SK-N-SH (cell line): ENCODE results near the gene DCHS1. TPM values are rescaled to one million over a fixed set of nuclear protein-coding genes. Genes with fewer than 3 reads are reported as not detected.

ENCODE experiments used
- CTCF ChIA-PET: fragments of 300-600, 350-600 bp; formaldehyde crosslinking; extraction: SDS; loops from one replicate; lab custom pipeline; 2021; lab: Yijun Ruan, JAX
- POLR2A ChIA-PET: fragments of 350-600 bp; sonication (Branson Sonifier 250); formaldehyde crosslinking; extraction: SDS; loops from one replicate; lab custom pipeline; 2020; ENCODE audit warnings: antibody characterized with exemption, inconsistent platforms; lab: Yijun Ruan, JAX
- DNase-seq: peaks from one replicate; pipeline ENCODE4 v3.0.0; 2012
- H2AFZ ChIP-seq: fragments of 200-600 bp; sonication (generic); 2 replicates; pipeline ENCODE4 v1.8.1; 2016; ENCODE audit warnings: antibody characterized with exemption, mild to moderate bottlenecking, low read depth
- H3F3A ChIP-seq: fragments of 200-600 bp; sonication (generic); replicated peaks from 2 replicates; pipeline ENCODE3; 2016; ENCODE audit warnings: antibody characterized with exemption, mild to moderate bottlenecking; ENCODE audit not compliant: insufficient read depth
- H3K27ac ChIP-seq, 2 experiments: fragments of 200-500 bp in 1 of 2; fragments of 200-600 bp in 1 of 2; sonication (Bioruptor generic) in 1 of 2; sonication (generic), shearing (Covaris generic) in 1 of 2; 2 replicates each; pipeline versions ENCODE4 v1.5.1 to v1.6.1; 2014 to 2016; ENCODE audit warnings: low read depth in 2 of 2, inconsistent platforms in 1 of 2, low read length in 1 of 2, mild to moderate bottlenecking in 1 of 2, mixed read lengths in 1 of 2
- H3K27me3 ChIP-seq: fragments of 200-600 bp; sonication (generic), shearing (Covaris generic); 2 replicates; pipeline ENCODE4 v1.6.1; 2016; ENCODE audit warnings: mixed run types; ENCODE audit not compliant: insufficient read depth
- H3K36me3 ChIP-seq, 2 experiments: fragments of 200-500 bp in 1 of 2; fragments of 200-600 bp in 1 of 2; sonication (Bioruptor generic) in 1 of 2; sonication (generic) in 1 of 2; replicated peaks in 1 of 2; 2 replicates each; pipeline versions ENCODE3 to v1.5.1; 2014 to 2016; ENCODE audit warnings: low read length in 1 of 2, mild to moderate bottlenecking in 1 of 2; ENCODE audit not compliant: insufficient read depth in 2 of 2, control insufficient read depth in 1 of 2
- H3K4me1 ChIP-seq, 2 experiments: fragments of 200-500 bp in 1 of 2; fragments of 200-600 bp in 1 of 2; sonication (Bioruptor generic) in 1 of 2; sonication (generic), shearing (Covaris generic) in 1 of 2; 2 replicates each; pipeline versions ENCODE4 v1.5.1 to v1.6.1; 2014 to 2016; ENCODE audit warnings: low read depth in 1 of 2, low read length in 1 of 2, mixed run types in 1 of 2; ENCODE audit not compliant: insufficient read depth in 2 of 2, control insufficient read depth in 1 of 2
- H3K4me2 ChIP-seq: fragments of 200-600 bp; sonication (generic), shearing (Covaris generic); 2 replicates; pipeline ENCODE4 v1.6.1; 2017; ENCODE audit warnings: mixed run types
- H3K4me3 ChIP-seq, 2 experiments: fragments of 200-500 bp in 1 of 2; fragments of 200-600 bp in 1 of 2; sonication (Bioruptor generic) in 1 of 2; sonication (generic), shearing (Covaris generic) in 1 of 2; 2 replicates each; pipeline versions ENCODE4 v1.5.1 to v1.8.1; 2014 to 2016; ENCODE audit warnings: low read depth in 2 of 2, inconsistent platforms in 1 of 2, low read length in 1 of 2, mild to moderate bottlenecking in 1 of 2, mixed read lengths in 1 of 2, moderate library complexity in 1 of 2
- H3K79me2 ChIP-seq: fragments of 200-600 bp; sonication (generic); 2 replicates; pipeline ENCODE4 v1.8.1; 2017; ENCODE audit warnings: mild to moderate bottlenecking; ENCODE audit not compliant: insufficient read depth
- H3K9ac ChIP-seq: fragments of 200-600 bp; sonication (generic); 2 replicates; pipeline ENCODE4 v1.6.1; 2017; ENCODE audit warnings: mixed run types
- H3K9me2 ChIP-seq: fragments of 200-600 bp; sonication (generic); 2 replicates; pipeline ENCODE4 v1.6.1; 2017; ENCODE audit warnings: mixed run types
- H3K9me3 ChIP-seq: fragments of 200-600 bp; sonication (generic); 2 replicates; pipeline ENCODE4 v1.6.1; 2017; ENCODE audit warnings: mixed run types, mild to moderate bottlenecking, moderate library complexity
- H4K20me1 ChIP-seq: fragments of 200-600 bp; sonication (generic); 2 replicates; pipeline ENCODE4 v1.6.1; 2017; ENCODE audit warnings: mild to moderate bottlenecking, mixed run types; ENCODE audit not compliant: insufficient read depth
- CHD2 ChIP-seq: fragments of 150-350 bp; IDR thresholded peaks from 2 replicates; pipeline ENCODE4 v1.6.1; 2018; ENCODE audit warnings: low read length; ENCODE audit not compliant: partially characterized antibody
- EP300 ChIP-seq, 2 experiments: IDR thresholded peaks; 2 replicates each; pipeline versions ENCODE4 v1.4.0 to v1.6.1; 2012; ENCODE audit warnings: borderline replicate concordance in 1 of 2, low read depth in 1 of 2, low read length in 1 of 2
- FOXJ3 ChIP-seq: sonication (generic); formaldehyde crosslinking; IDR thresholded peaks from 2 replicates; pipeline ENCODE4 v1.5.1; 2020; ENCODE audit warnings: mild to moderate bottlenecking, missing genetic modification reagents
- GATA2 ChIP-seq: sonication (generic); formaldehyde crosslinking; IDR thresholded peaks from 2 replicates; pipeline ENCODE4 v1.5.0; 2020; ENCODE audit warnings: mild to moderate bottlenecking, missing genetic modification reagents
- PBX3 ChIP-seq: IDR thresholded peaks from 2 replicates; pipeline ENCODE4; 2012
- POLR2AphosphoS5 ChIP-seq: IDR thresholded peaks from 2 replicates; pipeline ENCODE4 v1.6.1; 2012; ENCODE audit warnings: low read depth, low read length
- RCOR1 ChIP-seq: fragments of 150-350 bp; IDR thresholded peaks from 2 replicates; pipeline ENCODE4 v1.6.1; 2017; ENCODE audit warnings: antibody characterized with exemption, low read length
- REST ChIP-seq: IDR thresholded peaks from 2 replicates; pipeline ENCODE4 v1.6.1; 2012; ENCODE audit warnings: mild to moderate bottlenecking, low read depth, low read length, moderate library complexity
- RFX5 ChIP-seq: IDR thresholded peaks from 2 replicates; pipeline ENCODE4 v1.6.1; 2012; ENCODE audit warnings: mild to moderate bottlenecking, improper control_type of control experiment, low read length
- RXRA ChIP-seq: IDR thresholded peaks from 2 replicates; pipeline ENCODE4 v1.4.0; 2012; ENCODE audit warnings: low read depth, mild to moderate bottlenecking, borderline replicate concordance
- TCF12 ChIP-seq: IDR thresholded peaks from 2 replicates; pipeline ENCODE4 v1.4.0; 2012
- USF2 ChIP-seq: fragments of 150-350 bp; IDR thresholded peaks from 2 replicates; pipeline ENCODE4 v1.6.1; 2017; ENCODE audit warnings: antibody characterized with exemption, low read length, low read depth, borderline replicate concordance
- YY1 ChIP-seq: IDR thresholded peaks from 2 replicates; pipeline ENCODE4 v1.4.0; 2012; ENCODE audit warnings: low read depth, mild to moderate bottlenecking
- ZBTB33 ChIP-seq: IDR thresholded peaks from 2 replicates; pipeline ENCODE4 v1.4.0; 2012; ENCODE audit warnings: low read depth, borderline replicate concordance
- WGBS: methylation state at CpG from one replicate; pipeline ENCODE4 v1.1.6; 2017; ENCODE audit warnings: low lambda C conversion rate; 5-methylcytosine and 5-hydroxymethylcytosine counted together
- polyA plus RNA-seq, 3 experiments: library from polyadenylated mRNA; depleted of rRNA; stranded (reverse); fragments of >200 nt; gene quantifications; 2 replicates each; pipeline ENCODE4 v1.2.3, GENCODE V29; 2012

Gene DCHS1
- polyA plus RNA-seq, 1 of the 3 experiments (the other 2 are of a cell fraction) = 5.7 TPM

- TF ChIP-seq RXRA (no peak), PBX3 (no peak), USF2 (no peak), RFX5 (0 out of 2 replicates have a peak, but pooled peaks have one; percentile 33), EP300 (IDR thresholded peaks at IDR 0.05; ENCODE audit: borderline replicate concordance in 1 of 2, low read depth in 1 of 2, low read length in 1 of 2) (no peak), ZBTB33 (no peak), RCOR1 (0 out of 2 replicates have a peak, but pooled peaks have one; percentile 13), YY1 (no peak)
- TF ChIP-seq, all 33 proteins: peak for 4
Measured at GRCh38 chr11:6646918-6647679, 8.5 kb downstream of the DCHS1 start (continued).

- WGBS = 42% methylated on average over 3 of the region's 3 CpGs
- DNase-seq = peak; percentile 88
- H3K27me3 ChIP-seq = no peaks in the 10 kb centered on the region
- no peaks in the 10 kb centered on the region for H3K79me2 ChIP-seq
- H4K20me1 ChIP-seq = no peaks in the 10 kb centered on the region
- H3K36me3 ChIP-seq = no peaks in the 10 kb centered on the region
- H3K4me2 ChIP-seq = peak overlapping the region; percentile 52; the same call in 1 of the 2 replicates
- no peaks in the 10 kb centered on the region for H3F3A ChIP-seq
- POLR2A ChIA-PET = interaction anchor here (0.6 to 2.8 kb wide), 9 partner anchors 9 to 228 kb away, joined by 3 to 29 read pairs (median 6); partner anchors contain the start of genes APBB1, DCHS1, MRPL17 and TAF10
- peak overlapping the region in 1 of 2 experiments; percentile 98; a peak in 2 of 4 replicates for H3K27ac ChIP-seq
- no peak overlapping the region for H3K9ac ChIP-seq
- TF ChIP-seq TCF12 (peak; percentile 87), EP300 (IDR thresholded peaks at IDR 0.05; ENCODE audit: borderline replicate concordance in 1 of 2, low read depth in 1 of 2, low read length in 1 of 2) (peak in 1 of 2 experiments; percentile 49; a peak in 2 of 4 replicates), GATA2 (no peak), REST (0 out of 2 replicates have a peak, but pooled peaks have one; percentile 20), YY1 (no peak), POLR2AphosphoS5 (peak; percentile 56; the same call in 1 of the 2 replicates), RCOR1 (peak; percentile 72; the same call in 1 of the 2 replicates), FOXJ3 (CRISPR knock-in tag) (peak; percentile 87), CHD2 (peak; percentile 91)
- no peaks in the 10 kb centered on the region for H3K9me2 ChIP-seq
- CTCF ChIA-PET = interaction anchor here (0.6 to 2.2 kb wide), 7 partner anchors 8 to 268 kb away, joined by 3 to 10 read pairs (median 6); partner anchors contain the start of genes DCHS1, MRPL17 and TAF10
- H3K4me1 ChIP-seq = peaks cover 6 to 40% of the 10 kb centered on the region in 2 experiments; a peak in 2 of 4 replicates
- peak overlapping the region; percentile 78; the same call in 1 of the 2 replicates for H2AFZ ChIP-seq
- peak overlapping the region in 1 of 2 experiments; percentile 12; a peak in 1 of 4 replicates for H3K4me3 ChIP-seq
- no peaks in the 10 kb centered on the region for H3K9me3 ChIP-seq
Measured at GRCh38 chr11:6646576-6646917, 9.1 kb downstream of the DCHS1 start.
